B cell (primary cell): ENCODE data around the gene C1orf198. TPM values are rescaled to one million over a fixed set of nuclear protein-coding genes. Genes with fewer than 3 reads are reported as not detected.

Source experiments
- ATAC-seq: fragments of 200-7000 bp; cut with Tn5 transposase; one replicate; pipeline ENCODE4 v1.10.0; 2021; ENCODE audit warnings: low read depth, mild to moderate bottlenecking, moderate number of reproducible peaks, moderate library complexity
- CTCF ChIA-PET: fragments of 350-600 bp; sonication (Branson Sonifier 250); formaldehyde crosslinking; loops from one replicate; lab custom pipeline; 2021; ENCODE audit warnings: antibody characterized with exemption, inconsistent platforms; lab: Charles Lee
- POLR2A ChIA-PET: fragments of 350-600 bp; sonication (Branson Sonifier 250); formaldehyde crosslinking; loops from one replicate; lab custom pipeline; 2021; ENCODE audit warnings: antibody characterized with exemption; lab: Charles Lee
- DNase-seq: peaks from one replicate; pipeline ENCODE4 v3.0.0; 2013
- H2AFZ ChIP-seq: 2 replicates; pipeline ENCODE4 v1.6.1; 2012; ENCODE audit warnings: mild to moderate bottlenecking, low read depth, low read length; ENCODE audit not compliant: insufficient read depth, poor library complexity, severe bottlenecking
- H3K27ac ChIP-seq, 2 donors: 1 replicate in 1 of 2; 2 replicates in 1 of 2; pipeline ENCODE4 v1.5.1; 2012 to 2013; ENCODE audit warnings: low read length in 2 of 2, mild to moderate bottlenecking in 2 of 2, moderate library complexity in 1 of 2
- H3K27me3 ChIP-seq, 4 experiments: fragments of 200-600 bp in 1 of 4; sonication (generic) in 1 of 4; replicated peaks in 1 of 4; 1 replicate in 2 of 4; 2 replicates in 2 of 4; pipeline versions ENCODE4 v1.6.1 to v1.7.0; 2013 to 2016; ENCODE audit warnings: low read length in 3 of 4, mild to moderate bottlenecking in 2 of 4, mixed read lengths in 1 of 4, moderate library complexity in 1 of 4; ENCODE audit not compliant: insufficient read depth in 4 of 4, control insufficient read depth in 3 of 4; ENCODE audit errors: control extremely low read depth in 1 of 4
- H3K36me3 ChIP-seq, 2 experiments: replicated peaks in 1 of 2; 1 replicate in 1 of 2; 2 replicates in 1 of 2; pipeline versions ENCODE4 v1.6.1 to v1.7.1; 2013; ENCODE audit warnings: low read length in 1 of 2; ENCODE audit not compliant: insufficient read depth in 2 of 2, control insufficient read depth in 1 of 2; ENCODE audit errors: control extremely low read depth in 1 of 2, extremely low read depth in 1 of 2
- H3K4me1 ChIP-seq, 2 donors: fragments of 200-600 bp in 1 of 2; sonication (generic) in 1 of 2; 1 replicate in 1 of 2; 2 replicates in 1 of 2; pipeline versions ENCODE4 v1.5.1 to v1.6.1; 2013 to 2017; ENCODE audit warnings: low read length in 2 of 2; ENCODE audit not compliant: control insufficient read depth in 2 of 2, insufficient read depth in 2 of 2
- H3K4me2 ChIP-seq: replicated peaks from 2 replicates; pipeline ENCODE3; 2012; ENCODE audit warnings: mild to moderate bottlenecking, low read depth, low read length; ENCODE audit not compliant: poor library complexity, severe bottlenecking
- H3K4me3 ChIP-seq, 5 experiments: fragments of 200-600 bp in 1 of 5; sonication (generic) in 1 of 5; 1 replicate in 3 of 5; 2 replicates in 2 of 5; pipeline versions ENCODE4 v1.5.1 to v1.7.0; 2011 to 2016; ENCODE audit warnings: low read length in 4 of 5, mild to moderate bottlenecking in 4 of 5, low read depth in 2 of 5, control low read depth in 1 of 5, moderate library complexity in 1 of 5; ENCODE audit not compliant: insufficient read depth in 1 of 5; ENCODE audit errors: control extremely low read depth in 1 of 5, extremely low read depth in 1 of 5
- H3K79me2 ChIP-seq: fragments of 200-600 bp; sonication (generic); one replicate; pipeline ENCODE4 v1.6.0; 2016; ENCODE audit warnings: low read length; ENCODE audit not compliant: control insufficient read depth, insufficient read depth
- H3K9ac ChIP-seq: fragments of 200-600 bp; sonication (generic); 2 replicates; pipeline ENCODE4 v1.6.1; 2017; ENCODE audit warnings: mild to moderate bottlenecking, low read length, moderate library complexity
- H3K9me3 ChIP-seq, 3 donors: one replicate each; pipeline versions ENCODE4 v1.6.1 to v1.7.1; 2013; ENCODE audit warnings: low read length in 2 of 3; ENCODE audit not compliant: control insufficient read depth in 2 of 3, insufficient read depth in 1 of 3; ENCODE audit errors: control extremely low read depth in 1 of 3
- H4K20me1 ChIP-seq: 2 replicates; pipeline ENCODE4 v1.6.0; 2012; ENCODE audit warnings: mild to moderate bottlenecking, low read length; ENCODE audit not compliant: insufficient read depth, control insufficient read depth, poor library complexity, severe bottlenecking
- H3K27ac Mint-ChIP-seq: one replicate; pipeline ENCODE4 v1.8.0; 2021; ENCODE audit warnings: mixed read lengths
- H3K27me3 Mint-ChIP-seq: one replicate; pipeline ENCODE4 v1.8.0; 2021; ENCODE audit warnings: mixed read lengths
- H3K4me1 Mint-ChIP-seq: one replicate; pipeline ENCODE4 v1.8.0; 2021; ENCODE audit warnings: mixed read lengths
- H3K4me3 Mint-ChIP-seq: one replicate; pipeline ENCODE4 v1.8.0; 2021; ENCODE audit warnings: mixed read lengths
- H3K9me3 Mint-ChIP-seq: one replicate; pipeline ENCODE4 v1.8.0; 2022; ENCODE audit warnings: mixed read lengths; ENCODE audit not compliant: insufficient read depth
- CTCF ChIP-seq: fragments of 200-600 bp; IDR thresholded peaks from one replicate; pipeline ENCODE4 v1.8.0; 2022; ENCODE audit warnings: antibody characterized with exemption, mild to moderate bottlenecking
- EZH2 ChIP-seq: IDR thresholded peaks from 2 replicates; pipeline ENCODE4 v1.6.1; 2012; ENCODE audit warnings: borderline replicate concordance, low read depth, mild to moderate bottlenecking, moderate library complexity, low read length; ENCODE audit not compliant: insufficient read depth, poor library complexity, severe bottlenecking
- WGBS: methylation state at CpG from one replicate; pipeline ENCODE4 v1.1.5; 2013; ENCODE audit warnings: missing lambda C conversion rate; ENCODE audit not compliant: insufficient coverage; 5-methylcytosine and 5-hydroxymethylcytosine counted together
- intact Hi-C: fragments of 100-400 bp; cut with micrococcal nuclease; formaldehyde crosslinking; loops from one replicate; pipeline ENCODE4 v1.10.0; 2022
- polyA plus RNA-seq: library from polyadenylated mRNA; depleted of rRNA; stranded (reverse); fragments of >200 nt; gene quantifications from 2 replicates; pipeline ENCODE4 v1.2.3, GENCODE V29; 2012
- total RNA-seq, 2 donors: library from RNA; stranded (reverse); fragments of 120-200 nt in 1 of 2; gene quantifications; 1 replicate in 1 of 2; 2 replicates in 1 of 2; pipeline versions ENCODE4 v1.2.3 to v1.2.4, GENCODE V29; 2013 to 2022

The C1orf198 gene
- total and polyA plus RNA-seq, 2 donors (not counting 1 experiment from before 2014, with no cell fraction given): 1.0 to 6.6 TPM

GRCh38 chr1:230884646-230885045 lies 16.3 kb upstream of the C1orf198 start:
- H3K4me2 ChIP-seq: no peak overlapping the region
- H3K4me1 Mint-ChIP-seq: no peaks in the 10 kb centered on the region
- peaks cover 60% of the 10 kb centered on the region for H3K27me3 Mint-ChIP-seq
- H3K9me3 ChIP-seq: peaks cover 0 to 13% (median 0%) of the 10 kb centered on the region in 3 donors
- no peaks in the 10 kb centered on the region for H3K79me2 ChIP-seq
- H2AFZ ChIP-seq: no peak overlapping the region
- H3K4me3 Mint-ChIP-seq: no peak overlapping the region
- H3K27ac Mint-ChIP-seq: no peak overlapping the region
- H3K27ac ChIP-seq: no peak overlapping the region
- POLR2A ChIA-PET: no interaction called here
- intact Hi-C loops: no loop called here
- H3K4me1 ChIP-seq: no peaks in the 10 kb centered on the region
- no peak for DNase-seq
- ATAC-seq: no peak
- H3K27me3 ChIP-seq: peaks cover 0 to 26% (median 11%) of the 10 kb centered on the region in 4 experiments
- no CpG with 5 or more reads among the region's 2 CpGs for WGBS
- no peaks in the 10 kb centered on the region for H3K36me3 ChIP-seq
- no peaks in the 10 kb centered on the region for H4K20me1 ChIP-seq
- no peak overlapping the region for H3K9ac ChIP-seq
- H3K9me3 Mint-ChIP-seq: no peaks in the 10 kb centered on the region
- TF ChIP-seq CTCF (no peak), EZH2 (no peak)
- CTCF ChIA-PET: no interaction called here
- H3K4me3 ChIP-seq: no peak overlapping the region

GRCh38 chr1:230883967-230884366 lies 15.6 kb upstream of the C1orf198 start:
- ChIA-PET POLR2A (no interaction called here), CTCF (no interaction called here)
- WGBS: 100% methylated on average over 1 of the region's 4 CpGs
- Mint-ChIP-seq H3K27ac (no peak overlapping the region), H3K9me3 (no peaks in the 10 kb centered on the region), H3K27me3 (peaks cover 57% of the 10 kb centered on the region), H3K4me1 (no peaks in the 10 kb centered on the region), H3K4me3 (no peak overlapping the region)
- no peak for TF ChIP-seq CTCF
- TF ChIP-seq EZH2: no peak
- H3K9ac ChIP-seq: no peak overlapping the region
- H2AFZ ChIP-seq: no peak overlapping the region
- H3K4me1 ChIP-seq: no peaks in the 10 kb centered on the region
- no peaks in the 10 kb centered on the region for H3K36me3 ChIP-seq
- no peak overlapping the region for H3K27ac ChIP-seq
- intact Hi-C loops: no loop called here
- ATAC-seq (no peak), DNase-seq (no peak)
- peaks cover 0 to 26% (median 12%) of the 10 kb centered on the region in 4 experiments for H3K27me3 ChIP-seq
- peaks cover 0 to 13% (median 0%) of the 10 kb centered on the region in 3 donors for H3K9me3 ChIP-seq
- H3K79me2 ChIP-seq: no peaks in the 10 kb centered on the region
- no peak overlapping the region for H3K4me2 ChIP-seq
- no peaks in the 10 kb centered on the region for H4K20me1 ChIP-seq
- no peak overlapping the region for H3K4me3 ChIP-seq
